HepG2 (cell line): ENCODE results near the gene DPEP2NB. TPM values are rescaled to one million over a fixed set of nuclear protein-coding genes. Genes with fewer than 3 reads are reported as not detected.

Experiments
- ATAC-seq: fragments of 200-7000 bp; cut with Tn5 transposase; 3 replicates; pipeline ENCODE4 v1.9.1; 2020; ENCODE audit warnings: mild to moderate bottlenecking, moderate library complexity
- BruUV-seq: library from RNA; stranded (reverse); fragments of 400-500 nt; replicated peaks from 2 replicates; lab custom pipeline; 2021; lab: Mats Ljungman, UMichigan
- CTCF ChIA-PET: fragments of 300-600 bp; formaldehyde crosslinking; extraction: SDS; loops from one replicate; lab custom pipeline; 2021; ENCODE audit warnings: low total read pairs, inconsistent platforms, low intra/inter-chr PET ratio; lab: Yijun Ruan, JAX
- POLR2A ChIA-PET: fragments of 350-600 bp; sonication (Branson Sonifier 250); formaldehyde crosslinking; loops from one replicate; lab custom pipeline; 2020; ENCODE audit warnings: antibody characterized with exemption, inconsistent platforms; lab: Yijun Ruan, JAX
- DNase-seq: peaks from one replicate; pipeline ENCODE4 v3.0.0-alpha.2; 2015; ENCODE audit warnings: low spot score
- FAIRE-seq: peaks from 3 replicates; lab custom pipeline; 2011; peaks lifted over from hg19 to GRCh38; lab: Jason Lieb, UNC
- H2AFZ ChIP-seq: one replicate; pipeline ENCODE4 v1.6.1; 2011; ENCODE audit warnings: low read length, inconsistent platforms
- H3K27ac ChIP-seq: fragments of 300-600 bp; 3 replicates; pipeline ENCODE4 v1.8.0; 2011; ENCODE audit warnings: mixed run types, mild to moderate bottlenecking, mixed read lengths, low read length, inconsistent platforms; ENCODE audit not compliant: insufficient read depth; ENCODE audit errors: extremely low read length
- H3K27me3 ChIP-seq, 2 experiments: fragments of 200-600 bp in 1 of 2; 2 replicates in 1 of 2; 3 replicates in 1 of 2; pipeline versions ENCODE4 v1.6.0 to v1.8.0; 2011; ENCODE audit warnings: low read length in 2 of 2, mild to moderate bottlenecking in 2 of 2, moderate library complexity in 2 of 2, inconsistent platforms in 1 of 2; ENCODE audit not compliant: insufficient read depth in 2 of 2, control insufficient read depth in 1 of 2
- H3K36me3 ChIP-seq, 2 experiments: fragments of 200-600 bp in 1 of 2; replicated peaks in 1 of 2; 2 replicates in 1 of 2; 3 replicates in 1 of 2; pipeline versions ENCODE4 v1.5.1 to v1.8.0; 2011; ENCODE audit warnings: low read length in 2 of 2, inconsistent platforms in 1 of 2; ENCODE audit not compliant: insufficient read depth in 2 of 2, control insufficient read depth in 1 of 2
- H3K4me1 ChIP-seq: 2 replicates; pipeline ENCODE4 v1.5.1; 2012; ENCODE audit warnings: low read length, inconsistent platforms; ENCODE audit not compliant: insufficient read depth
- H3K4me2 ChIP-seq: 2 replicates; pipeline ENCODE4 v1.6.0; 2011; ENCODE audit warnings: low read depth, low read length, inconsistent platforms
- H3K4me3 ChIP-seq, 3 experiments: fragments of 200-600 bp in 1 of 3; sonication (generic), shearing (Covaris generic) in 1 of 3; replicated peaks in 1 of 3; 2 replicates each; pipeline ENCODE4 v1.5.1; 2011 to 2016; ENCODE audit warnings: low read length in 3 of 3, inconsistent platforms in 2 of 3, low read depth in 2 of 3, mild to moderate bottlenecking in 2 of 3, control low read depth in 1 of 3, mixed read lengths in 1 of 3; ENCODE audit not compliant: insufficient read depth in 1 of 3
- H3K79me2 ChIP-seq: one replicate; pipeline ENCODE4 v1.6.1; 2011; ENCODE audit warnings: low read length, inconsistent platforms; ENCODE audit not compliant: insufficient read depth
- H3K9ac ChIP-seq: 2 replicates; pipeline ENCODE4 v1.6.0; 2011; ENCODE audit warnings: mild to moderate bottlenecking, low read depth, low read length, inconsistent platforms; ENCODE audit not compliant: insufficient read depth
- H3K9me3 ChIP-seq: 2 replicates; pipeline ENCODE4 v1.5.1; 2012; ENCODE audit warnings: mild to moderate bottlenecking, low read length
- H4K20me1 ChIP-seq: 2 replicates; pipeline ENCODE4 v1.6.0; 2011; ENCODE audit warnings: inconsistent platforms, mild to moderate bottlenecking, low read length, moderate library complexity; ENCODE audit not compliant: insufficient read depth
- CEBPZ ChIP-seq: IDR thresholded peaks from 2 replicates; pipeline ENCODE4 v1.6.1; 2012; ENCODE audit warnings: low read length, improper control_type of control experiment
- CHD4 ChIP-seq: fragments of 200-600 bp; sonication (generic); IDR thresholded peaks from 2 replicates; pipeline ENCODE4 v1.7.0; 2017; ENCODE audit warnings: mild to moderate bottlenecking, low read length, borderline replicate concordance
- EZH2 ChIP-seq: conservative IDR thresholded peaks from 2 replicates; pipeline ENCODE4 v1.6.1; 2012; ENCODE audit warnings: mild to moderate bottlenecking, low read depth, low read length, moderate library complexity
- MXD4 ChIP-seq: IDR thresholded peaks from 2 replicates; pipeline ENCODE4 v1.6.1; 2016; ENCODE audit warnings: mild to moderate bottlenecking, missing biosample characterization, missing genetic modification reagents
- TCF7 ChIP-seq: sonication (generic); IDR thresholded peaks from 2 replicates; pipeline ENCODE4 v1.6.1; 2016; ENCODE audit warnings: antibody characterized with exemption, low read depth
- XRCC5 ChIP-seq: fragments of 200-400 bp; formaldehyde crosslinking; optimal IDR thresholded peaks from 2 replicates; pipeline ENCODE3; 2017; ENCODE audit warnings: mild to moderate bottlenecking, low read length
- ZKSCAN5 ChIP-seq: sonication (generic); formaldehyde crosslinking; IDR thresholded peaks from 2 replicates; pipeline ENCODE4 v1.5.1; 2020; ENCODE audit warnings: mild to moderate bottlenecking, missing genetic modification reagents
- ZNF224 ChIP-seq: sonication (generic); formaldehyde crosslinking; IDR thresholded peaks from 2 replicates; pipeline ENCODE4 v1.5.0; 2020; ENCODE audit warnings: mild to moderate bottlenecking, missing genetic modification reagents
- ZNF335 ChIP-seq: sonication (generic); formaldehyde crosslinking; IDR thresholded peaks from 2 replicates; pipeline ENCODE4 v1.4.0; 2020; ENCODE audit warnings: missing genetic modification reagents
- ZNF580 ChIP-seq: IDR thresholded peaks from 2 replicates; pipeline ENCODE4 v1.6.1; 2016; ENCODE audit warnings: low read depth, borderline replicate concordance
- WGBS: methylation state at CpG from one replicate; pipeline ENCODE4 v1.1.6; 2017; ENCODE audit warnings: low lambda C conversion rate; 5-methylcytosine and 5-hydroxymethylcytosine counted together
- in situ Hi-C: cut with HindIII; loops from 2 replicates; pipeline ENCODE4 v1.10.0; 2017; ENCODE audit warnings: low pct_unique_long_range_greater_than_20kb; ENCODE audit not compliant: extremely low pct_ligation_motif_present
- intact Hi-C: fragments of 100-400 bp; cut with micrococcal nuclease; formaldehyde crosslinking; loops from one replicate; pipeline ENCODE4 v1.10.0; 2022; ENCODE audit not compliant: unreplicated experiment
- polyA plus RNA-seq, 8 experiments: library from polyadenylated mRNA; depleted of rRNA in 3 of 8; stranded (reverse) in 7 of 8; unstranded in 1 of 8; fragments of >200 nt; fragmentation: Illumina TruSeq in 4 of 8; extraction: Trizol in 4 of 8; gene quantifications; 2 replicates each; pipeline versions ENCODE4 v1.2.1 to v1.2.3, GENCODE V29; 2011 to 2016; ENCODE audit warnings: low read depth in 4 of 8, missing spikeins in 1 of 8, mixed read lengths in 1 of 8; ENCODE audit not compliant: insufficient read depth in 1 of 8
- total RNA-seq, 5 experiments: library from RNA; depleted of rRNA; stranded (reverse); fragments of >200 nt; fragmentation: Illumina TruSeq; extraction: Trizol; gene quantifications; 2 replicates each; pipeline ENCODE4 v1.2.3, GENCODE V29; 2016; ENCODE audit warnings: low read depth in 1 of 5
- TF ChIP-seq, protein P1 (sequence below): sonication (generic); formaldehyde crosslinking; IDR thresholded peaks from 2 replicates; pipeline ENCODE4 v1.4.0; 2020; ENCODE audit warnings: mild to moderate bottlenecking, missing genetic modification reagents

DPEP2NB gene
- total and polyA plus RNA-seq, 2 of the 13 experiments (the other 11 are each of a cell fraction or from before 2014, with no cell fraction given): not detected

DNA sequence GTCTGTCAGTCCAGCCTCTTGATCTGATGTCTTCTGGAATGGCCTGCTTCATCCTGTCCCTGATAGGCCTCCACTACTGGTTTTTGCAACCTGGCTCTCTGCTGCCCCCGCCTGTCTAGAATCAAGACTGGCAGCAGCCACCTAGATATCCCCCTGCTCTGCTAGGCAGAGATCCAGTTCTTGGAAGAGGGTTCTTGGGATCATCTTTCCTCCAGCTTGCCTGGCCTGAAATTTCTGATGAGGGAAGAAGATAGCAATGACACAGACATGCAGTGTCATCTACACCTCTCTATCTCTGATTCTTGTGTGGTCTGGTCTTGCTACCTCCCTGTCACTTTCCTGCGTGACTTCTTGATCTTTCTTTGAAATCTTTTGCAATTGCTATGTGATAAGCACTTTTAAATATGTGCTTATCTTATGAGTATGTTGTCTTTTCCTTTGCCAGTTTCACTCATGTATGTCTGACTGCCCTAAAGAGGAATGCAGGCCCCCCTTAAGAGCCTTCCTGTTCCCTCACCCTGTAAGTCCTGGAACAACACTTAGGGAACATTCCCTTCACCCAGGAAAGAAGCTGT, 49.2 kb upstream of the DPEP2NB start (continued):
- TF ChIP-seq ZNF335 (no peak), XRCC5 (peak; percentile 94), ZNF580 (CRISPR knock-in tag) (0 out of 2 replicates have a peak, but pooled peaks have one; percentile 26), CHD4 (no peak)
- TF ChIP-seq, all 625 proteins: peak for 61

- Histone ChIP-seq H3K9ac (no peak overlapping the region), H3K4me3 (no peak overlapping the region), H3K4me1 (no peaks in the 10 kb centered on the region), H3K9me3 (no peaks in the 10 kb centered on the region), H3K27me3 (no peaks in the 10 kb centered on the region), H3K4me2 (no peak overlapping the region), H2AFZ (no peak overlapping the region), H3K79me2 (no peaks in the 10 kb centered on the region), H3K27ac (no peak overlapping the region), H4K20me1 (no peaks in the 10 kb centered on the region), H3K36me3 (peaks cover 27 to 34% of the 10 kb centered on the region in 2 experiments)
- BruUV-seq: no TSS peak
- no peak for ATAC-seq
- in situ Hi-C loops (no loop called here), intact Hi-C loops (loop anchor here (10.0 kb wide), 1 partner anchor 248 kb away; no protein-coding TSS in a partner anchor)
- 100% methylated on average over 4 of the region's 4 CpGs for WGBS
- ChIA-PET POLR2A (interaction anchor here (4.3 kb wide), 1 partner anchor 17 kb away, joined by 11 read pairs; no protein-coding TSS in a partner anchor), CTCF (interaction anchor here (2.3 kb wide), 1 partner anchor 70 kb away, joined by 14 read pairs; no protein-coding TSS in a partner anchor)
- no peak for FAIRE-seq
- no peak for DNase-seq
- TF ChIP-seq, protein P1, sequence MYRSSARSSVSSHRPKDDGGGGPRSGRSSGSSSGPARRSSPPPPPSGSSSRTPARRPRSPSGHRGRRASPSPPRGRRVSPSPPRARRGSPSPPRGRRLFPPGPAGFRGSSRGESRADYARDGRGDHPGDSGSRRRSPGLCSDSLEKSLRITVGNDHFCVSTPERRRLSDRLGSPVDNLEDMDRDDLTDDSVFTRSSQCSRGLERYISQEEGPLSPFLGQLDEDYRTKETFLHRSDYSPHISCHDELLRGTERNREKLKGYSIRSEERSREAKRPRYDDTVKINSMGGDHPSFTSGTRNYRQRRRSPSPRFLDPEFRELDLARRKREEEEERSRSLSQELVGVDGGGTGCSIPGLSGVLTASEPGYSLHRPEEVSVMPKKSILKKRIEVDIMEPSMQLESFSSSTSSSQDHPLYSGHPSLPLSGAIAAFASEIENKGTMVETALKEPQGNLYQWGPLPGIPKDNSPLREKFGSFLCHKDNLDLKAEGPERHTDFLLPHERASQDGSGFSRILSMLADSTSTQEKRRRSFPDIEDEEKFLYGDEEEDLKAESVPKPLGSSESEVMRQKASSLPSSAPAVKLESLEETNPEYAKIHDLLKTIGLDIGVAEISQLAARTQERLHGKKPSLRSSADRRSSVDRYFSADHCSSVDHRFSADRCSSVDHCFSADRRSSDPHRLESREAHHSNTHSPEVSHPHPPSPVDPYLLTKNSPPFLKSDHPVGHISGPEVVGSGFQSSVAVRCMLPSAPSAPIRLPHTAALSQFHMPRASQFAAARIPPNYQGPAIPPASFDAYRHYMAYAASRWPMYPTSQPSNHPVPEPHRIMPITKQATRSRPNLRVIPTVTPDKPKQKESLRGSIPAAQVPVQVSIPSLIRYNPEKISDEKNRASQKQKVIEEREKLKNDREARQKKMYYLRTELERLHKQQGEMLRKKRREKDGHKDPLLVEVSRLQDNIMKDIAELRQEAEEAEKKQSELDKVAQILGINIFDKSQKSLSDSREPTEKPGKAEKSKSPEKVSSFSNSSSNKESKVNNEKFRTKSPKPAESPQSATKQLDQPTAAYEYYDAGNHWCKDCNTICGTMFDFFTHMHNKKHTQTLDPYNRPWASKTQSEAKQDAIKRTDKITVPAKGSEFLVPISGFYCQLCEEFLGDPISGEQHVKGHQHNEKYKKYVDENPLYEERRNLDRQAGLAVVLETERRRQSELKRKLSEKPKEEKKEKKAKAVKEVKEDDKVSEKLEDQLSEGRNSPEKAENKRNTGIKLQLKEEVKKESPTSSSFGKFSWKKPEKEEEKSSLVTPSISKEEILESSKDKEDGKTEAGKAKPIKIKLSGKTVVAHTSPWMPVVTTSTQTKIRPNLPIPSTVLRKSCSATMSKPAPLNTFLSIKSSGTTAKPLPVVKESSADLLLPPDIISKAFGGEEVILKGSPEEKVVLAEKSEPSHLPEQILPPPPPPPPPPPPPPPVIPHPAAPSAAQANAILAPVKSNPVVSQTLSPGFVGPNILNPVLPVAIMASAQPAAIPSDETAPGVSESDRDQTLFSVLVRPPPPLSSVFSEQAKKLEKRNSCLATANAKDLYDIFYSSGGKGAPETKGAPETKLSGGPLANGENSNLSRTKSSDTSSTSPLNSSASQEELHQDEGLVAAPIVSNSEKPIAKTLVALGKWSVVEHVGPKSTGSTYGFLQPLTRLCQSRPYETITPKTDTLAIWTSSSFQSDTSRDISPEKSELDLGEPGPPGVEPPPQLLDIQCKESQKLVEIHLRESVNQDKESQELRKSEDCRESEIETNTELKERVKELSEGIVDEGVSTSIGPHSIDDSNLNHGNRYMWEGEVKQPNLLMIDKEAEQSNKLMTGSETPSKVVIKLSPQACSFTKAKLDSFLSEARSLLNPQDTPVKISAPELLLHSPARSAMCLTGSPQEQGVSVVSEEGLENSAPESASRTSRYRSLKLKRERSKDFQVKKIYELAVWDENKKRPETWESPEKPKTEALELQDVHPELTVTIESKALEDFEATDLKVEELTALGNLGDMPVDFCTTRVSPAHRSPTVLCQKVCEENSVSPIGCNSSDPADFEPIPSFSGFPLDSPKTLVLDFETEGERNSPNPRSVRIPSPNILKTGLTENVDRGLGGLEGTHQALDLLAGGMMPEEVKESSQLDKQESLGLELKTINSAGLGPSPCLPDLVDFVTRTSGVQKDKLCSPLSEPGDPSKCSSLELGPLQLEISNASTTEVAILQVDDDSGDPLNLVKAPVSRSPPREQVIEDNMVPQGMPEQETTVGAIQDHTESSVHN: no peak
- no peak for TF ChIP-seq EZH2
- no peak for TF ChIP-seq TCF7
- TF ChIP-seq ZNF224 (CRISPR knock-in tag): no peak
- TF ChIP-seq ZKSCAN5 (CRISPR knock-in tag): no peak
- TF ChIP-seq MXD4 (CRISPR knock-in tag): no peak
- no peak for TF ChIP-seq CEBPZ
These were observed 47.2 kb upstream of the DPEP2NB start for GRCh38 chr16:68062910-68063393.
